WTC11 (cell line): ENCODE data around the gene ATL1. TPM values are rescaled to one million over a fixed set of nuclear protein-coding genes. Genes with fewer than 3 reads are reported as not detected.

Experiments used
- ATAC-seq: fragments of 200-7000 bp; cut with Tn5 transposase; 2 replicates; pipeline ENCODE4 v1.10.0; 2021; ENCODE audit warnings: mild to moderate bottlenecking, moderate library complexity
- CTCF ChIA-PET: fragments of 300-600 bp; sonication (Branson Sonifier 250); formaldehyde crosslinking; loops from one replicate; lab custom pipeline; 2021; ENCODE audit warnings: antibody characterized with exemption; lab: Charles Lee
- POLR2A ChIA-PET: fragments of 350-600 bp; sonication (Branson Sonifier 250); formaldehyde crosslinking; loops from one replicate; lab custom pipeline; 2021; ENCODE audit warnings: antibody characterized with exemption; lab: Charles Lee
- DNase-seq: peaks from one replicate; pipeline ENCODE4 v3.0.0; 2021; ENCODE audit warnings: low spot score
- H3K27ac Mint-ChIP-seq: 2 replicates; pipeline ENCODE4 v1.8.0; 2021; ENCODE audit warnings: mixed read lengths
- H3K27me3 Mint-ChIP-seq: 2 replicates; pipeline ENCODE4 v1.8.0; 2021; ENCODE audit warnings: low read depth, mild to moderate bottlenecking, moderate library complexity, mixed read lengths
- H3K36me3 Mint-ChIP-seq: 2 replicates; pipeline ENCODE4 v1.8.0; 2021; ENCODE audit warnings: mixed read lengths
- H3K4me1 Mint-ChIP-seq: 2 replicates; pipeline ENCODE4 v1.8.0; 2022; ENCODE audit warnings: mixed read lengths
- H3K4me3 Mint-ChIP-seq: 2 replicates; pipeline ENCODE4 v1.8.0; 2021; ENCODE audit warnings: mild to moderate bottlenecking, moderate library complexity, mixed read lengths
- H3K9me3 Mint-ChIP-seq: 2 replicates; pipeline ENCODE4 v1.8.0; 2021; ENCODE audit warnings: mixed read lengths
- ARID4B ChIP-seq: sonication (generic); formaldehyde crosslinking; IDR thresholded peaks from 2 replicates; pipeline ENCODE4 v1.8.0; 2023; ENCODE audit warnings: missing genetic modification reagents, mild to moderate bottlenecking, borderline replicate concordance
- CDX4 ChIP-seq: fragments of 250-450 bp; sonication (Bioruptor Pico); IDR thresholded peaks from 2 replicates; pipeline ENCODE4 v1.9.0; 2021; ENCODE audit warnings: moderate library complexity, mild to moderate bottlenecking, inconsistent platforms, borderline replicate concordance
- CTCF ChIP-seq: fragments of 200-600 bp; IDR thresholded peaks from 2 replicates; pipeline ENCODE4 v1.8.0; 2022; ENCODE audit warnings: antibody characterized with exemption
- E2F1 ChIP-seq: sonication (generic); formaldehyde crosslinking; IDR thresholded peaks from 2 replicates; pipeline ENCODE4 v1.8.0; 2022; ENCODE audit warnings: mild to moderate bottlenecking, missing genetic modification reagents
- E2F4 ChIP-seq: sonication (generic); formaldehyde crosslinking; IDR thresholded peaks from 2 replicates; pipeline ENCODE4 v1.8.1; 2022; ENCODE audit warnings: low read depth, mild to moderate bottlenecking, moderate library complexity, missing genetic modification reagents, borderline replicate concordance
- E2F5 ChIP-seq: sonication (generic); formaldehyde crosslinking; IDR thresholded peaks from 2 replicates; pipeline ENCODE4 v1.8.1; 2022; ENCODE audit warnings: mild to moderate bottlenecking, moderate library complexity, missing genetic modification reagents
- ELF4 ChIP-seq: sonication (generic); formaldehyde crosslinking; IDR thresholded peaks from 2 replicates; pipeline ENCODE4 v1.8.1; 2022; ENCODE audit warnings: low read depth, mild to moderate bottlenecking, moderate library complexity, missing genetic modification reagents
- FOXJ3 ChIP-seq: sonication (generic); formaldehyde crosslinking; IDR thresholded peaks from 2 replicates; pipeline ENCODE4 v1.9.0; 2021; ENCODE audit warnings: missing genetic modification reagents, mild to moderate bottlenecking, borderline replicate concordance
- IRF1 ChIP-seq: sonication (generic); formaldehyde crosslinking; IDR thresholded peaks from 2 replicates; pipeline ENCODE4 v1.8.0; 2023; ENCODE audit warnings: missing genetic modification reagents
- JAZF1 ChIP-seq: fragments of 250-450 bp; sonication (Bioruptor Pico); IDR thresholded peaks from 2 replicates; pipeline ENCODE4 v1.9.0; 2021; ENCODE audit warnings: moderate library complexity, mild to moderate bottlenecking, inconsistent platforms
- MXD4 ChIP-seq: fragments of 250-450 bp; sonication (Bioruptor Pico); IDR thresholded peaks from 2 replicates; pipeline ENCODE4 v1.8.0; 2021; ENCODE audit warnings: mild to moderate bottlenecking, moderate library complexity, borderline replicate concordance
- NFE2L1 ChIP-seq: sonication (generic); formaldehyde crosslinking; IDR thresholded peaks from 2 replicates; pipeline ENCODE4 v1.8.1; 2023; ENCODE audit warnings: missing genetic modification reagents
- NR3C1 ChIP-seq: sonication (generic); formaldehyde crosslinking; conservative IDR thresholded peaks from 2 replicates; pipeline ENCODE4 v1.8.1; 2023; ENCODE audit warnings: low read depth, mild to moderate bottlenecking, missing genetic modification reagents
- PREB ChIP-seq: sonication (generic); formaldehyde crosslinking; IDR thresholded peaks from 2 replicates; pipeline ENCODE4 v1.8.1; 2022; ENCODE audit warnings: mild to moderate bottlenecking, missing genetic modification reagents, moderate library complexity, borderline replicate concordance
- SMAD3 ChIP-seq: sonication (generic); formaldehyde crosslinking; IDR thresholded peaks from 2 replicates; pipeline ENCODE4 v1.8.0; 2022; ENCODE audit warnings: missing genetic modification reagents, mild to moderate bottlenecking, borderline replicate concordance
- SOX15 ChIP-seq: fragments of 250-450 bp; sonication (Bioruptor Pico); IDR thresholded peaks from 2 replicates; pipeline ENCODE4 v1.9.0; 2021; ENCODE audit warnings: mild to moderate bottlenecking
- TEAD4 ChIP-seq: sonication (generic); formaldehyde crosslinking; IDR thresholded peaks from 2 replicates; pipeline ENCODE4 v1.8.0; 2022; ENCODE audit warnings: mild to moderate bottlenecking, missing genetic modification reagents
- TP53 ChIP-seq: sonication (generic); formaldehyde crosslinking; IDR thresholded peaks from 2 replicates; pipeline ENCODE4 v1.8.1; 2023; ENCODE audit warnings: mild to moderate bottlenecking, missing genetic modification reagents
- ZNF121 ChIP-seq: sonication (generic); formaldehyde crosslinking; IDR thresholded peaks from 2 replicates; pipeline ENCODE4 v1.8.0; 2023; ENCODE audit warnings: missing genetic modification reagents
- ZNF263 ChIP-seq: sonication (generic); formaldehyde crosslinking; IDR thresholded peaks from 2 replicates; pipeline ENCODE4 v1.8.1; 2022; ENCODE audit warnings: low read depth, mild to moderate bottlenecking, moderate library complexity, missing genetic modification reagents
- ZNF317 ChIP-seq: sonication (generic); formaldehyde crosslinking; IDR thresholded peaks from 2 replicates; pipeline ENCODE4 v1.8.1; 2023; ENCODE audit warnings: low read depth, mild to moderate bottlenecking, moderate library complexity, missing genetic modification reagents, borderline replicate concordance
- ZNF425 ChIP-seq: fragments of 250-450 bp; sonication (Bioruptor Pico); conservative IDR thresholded peaks from 2 replicates; pipeline ENCODE4 v1.9.0; 2021; ENCODE audit warnings: mild to moderate bottlenecking
- total RNA-seq: library from RNA; stranded (reverse); gene quantifications from 3 replicates; pipeline ENCODE4 v1.2.3, GENCODE V29; 2021

ATL1 gene
- total RNA-seq, 1 experiment from 2014 or later = 3.7 TPM

GRCh38 chr14:50647282-50647681 lies 87.3 kb downstream of the ATL1 start (continued):
- no peak for TF ChIP-seq NR3C1 (CRISPR knock-in tag)
- TF ChIP-seq ZNF263 (CRISPR knock-in tag) = no peak
- TF ChIP-seq ZNF425 (CRISPR knock-in tag) = no peak
- no peak for TF ChIP-seq ZNF121 (CRISPR knock-in tag)
- no peak for TF ChIP-seq IRF1 (CRISPR knock-in tag)
- no peak for TF ChIP-seq NFE2L1 (CRISPR knock-in tag)
- TF ChIP-seq ZNF317 (CRISPR knock-in tag) = no peak
- TF ChIP-seq TEAD4 (CRISPR knock-in tag) = no peak
- no peak for TF ChIP-seq PREB (CRISPR knock-in tag)
- TF ChIP-seq CDX4 (CRISPR knock-in tag) = no peak
- TF ChIP-seq FOXJ3 (CRISPR knock-in tag) = no peak

GRCh38 chr14:50647753-50648152 lies 87.8 kb downstream of the ATL1 start:
- ChIA-PET POLR2A (interaction anchor here (0.7 kb wide), 1 partner anchor 955 kb away, joined by 3 read pairs; no protein-coding TSS in a partner anchor), CTCF (no interaction called here)
- H3K27me3 Mint-ChIP-seq = no peaks in the 10 kb centered on the region
- no peaks in the 10 kb centered on the region for H3K9me3 Mint-ChIP-seq
- H3K36me3 Mint-ChIP-seq = peaks cover 24% of the 10 kb centered on the region
- H3K27ac Mint-ChIP-seq = peak overlapping the region; percentile 59
- ATAC-seq (no peak), DNase-seq (no peak)
- H3K4me1 Mint-ChIP-seq = peaks cover 27% of the 10 kb centered on the region
- H3K4me3 Mint-ChIP-seq = no peak overlapping the region
- TF ChIP-seq E2F4 (CRISPR knock-in tag) (no peak), E2F5 (CRISPR knock-in tag) (no peak), SMAD3 (CRISPR knock-in tag) (no peak), ARID4B (CRISPR knock-in tag) (no peak), ELF4 (CRISPR knock-in tag) (no peak), CTCF (no peak), JAZF1 (no peak), SOX15 (no peak), E2F1 (CRISPR knock-in tag) (no peak), TP53 (CRISPR knock-in tag) (no peak), MXD4 (no peak)
